Activated CD4-positive, alpha-beta T cell treated with anti-CD3 and anti-CD28 coated beads for 24 hours (primary cell): Measurements from ENCODE around the gene SLC26A6.
A peak's percentile ranks its signal among the peaks of the same experiment; 100 is the strongest.

ENCODE experiments used
- DNase-seq, 2 donors: peaks; one replicate each; pipeline ENCODE4 v3.0.0-alpha.2; 2020; ENCODE audit warnings: low read depth in 2 of 2

SLC26A6 gene

GRCh38 chr3:48631516-48632448 is 3.5 kb downstream of the SLC26A6 start:
- DNase-seq, result no peak

- no peak for DNase-seq
Measured at GRCh38 chr3:48630833-48631232, 4.4 kb downstream of the SLC26A6 start.

GRCh38 chr3:48630407-48630806 is 4.9 kb downstream of the SLC26A6 start:
- DNase-seq, result no peak

GRCh38 chr3:48629894-48630293 is 5.4 kb downstream of the SLC26A6 start:
- DNase-seq, result no peak

GRCh38 chr3:48628277-48629017 is 6.8 kb downstream of the SLC26A6 start:
- no peak for DNase-seq

GRCh38 chr3:48625600-48625999 is 9.7 kb downstream of the SLC26A6 start:
- no peak for DNase-seq

GRCh38 chr3:48624767-48625166 is 10.5 kb downstream of the SLC26A6 start:
- DNase-seq, result no peak

- DNase-seq, result no peak
Measured at GRCh38 chr3:48623851-48624547, 11.3 kb downstream of the SLC26A6 start.

- DNase-seq, result no peak
Measured at GRCh38 chr3:48621461-48621869, 13.8 kb downstream of the SLC26A6 start, which contains the start of gene TMEM89. TMEM89 (minus strand) TSS chr3:48621769; CDS start chr3:48621756, 13 bp downstream.

GRCh38 chr3:48619541-48620524 is 15.4 kb downstream of the SLC26A6 start:
- DNase-seq, result no peak

GRCh38 chr3:48617559-48617958 is 17.7 kb downstream of the SLC26A6 start:
- no peak for DNase-seq

- DNase-seq, result no peak
Measured at GRCh38 chr3:48614044-48614443, 21.2 kb downstream of the SLC26A6 start.

GRCh38 chr3:48612309-48612708 is 23.0 kb downstream of the SLC26A6 start:
- no peak for DNase-seq

- DNase-seq, result peak; percentile 82 to 86
Measured at GRCh38 chr3:48609088-48610005, 25.9 kb downstream of the SLC26A6 start, which contains the start of gene UQCRC1. UQCRC1 (minus strand) TSS chr3:48609646; CDS start chr3:48609620, 26 bp downstream.

GRCh38 chr3:48607519-48607918 is 27.7 kb downstream of the SLC26A6 start:
- DNase-seq, result no peak

- DNase-seq, result no peak
Measured at GRCh38 chr3:48601622-48601994, 33.7 kb downstream of the SLC26A6 start.

- DNase-seq, result no peak
Measured at GRCh38 chr3:48600711-48601621, 34.3 kb downstream of the SLC26A6 start.

- DNase-seq, result no peak
Measured at GRCh38 chr3:48599509-48600285, 35.6 kb downstream of the SLC26A6 start.
